GM19328 (cell line): ENCODE results near the gene SPINK6.

Source experiments
- ATAC-seq: cut with Tn5 transposase; IDR thresholded peaks from one replicate; pipeline ENCODE4 v1.9.1; 2021; ENCODE audit warnings: mild to moderate bottlenecking, moderate library complexity; ENCODE audit not compliant: unreplicated experiment

SPINK6 gene, protein sequence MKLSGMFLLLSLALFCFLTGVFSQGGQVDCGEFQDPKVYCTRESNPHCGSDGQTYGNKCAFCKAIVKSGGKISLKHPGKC

DNA sequence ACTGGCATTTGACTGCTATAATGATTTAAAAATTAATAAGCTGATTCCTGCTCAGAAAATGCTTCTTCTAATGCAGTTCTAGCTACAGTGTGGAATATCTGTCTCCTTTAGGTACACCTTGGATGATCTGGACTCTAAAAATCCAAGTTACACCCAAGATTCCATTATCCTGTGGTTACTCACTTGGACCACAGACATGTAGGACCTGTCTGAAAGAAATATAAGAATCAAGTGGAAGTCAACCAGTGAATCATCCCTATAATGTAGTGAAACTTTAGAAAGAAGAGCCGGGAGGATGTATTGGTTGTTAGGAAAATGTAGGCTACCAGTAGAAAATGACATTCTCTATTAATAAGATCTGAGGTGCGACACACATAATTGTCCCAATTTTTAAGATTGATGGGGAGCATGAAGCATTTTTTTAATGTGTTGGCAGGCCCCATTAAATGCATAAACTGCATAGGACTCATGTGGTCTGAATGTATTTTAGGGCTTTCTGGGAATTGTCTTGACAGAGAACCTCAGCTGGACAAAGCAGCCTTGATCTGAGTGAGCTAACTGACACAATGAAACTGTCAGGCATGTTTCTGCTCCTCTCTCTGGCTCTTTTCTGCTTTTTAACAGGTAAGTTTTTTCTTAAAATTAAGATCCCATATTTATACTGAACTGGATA is at the start of gene SPINK6:
Gene SPINK6 (plus strand): TSS at position 512 of the 673 bp plus-strand sequence. CDS start 55 bp downstream, at position 567.
- no peak for ATAC-seq

DNA sequence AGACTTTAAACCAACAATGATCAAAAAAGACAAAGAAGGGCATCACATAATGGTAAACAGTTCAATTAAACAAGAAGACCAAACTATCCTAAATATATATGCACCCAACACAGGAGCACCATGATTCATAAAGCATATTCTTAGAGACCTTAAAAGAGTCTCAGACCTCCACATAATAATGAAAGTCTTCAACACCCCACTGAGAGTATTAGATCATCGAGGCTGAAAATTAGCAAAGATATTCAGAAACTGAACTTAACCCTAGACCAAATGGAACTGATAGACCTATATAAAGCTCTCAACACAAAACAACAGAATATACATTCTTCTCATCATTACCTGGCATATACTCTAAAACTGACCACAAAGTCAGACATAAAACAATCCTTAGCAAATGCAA is 46.2 kb upstream of the SPINK6 start:
- no peak for ATAC-seq

DNA sequence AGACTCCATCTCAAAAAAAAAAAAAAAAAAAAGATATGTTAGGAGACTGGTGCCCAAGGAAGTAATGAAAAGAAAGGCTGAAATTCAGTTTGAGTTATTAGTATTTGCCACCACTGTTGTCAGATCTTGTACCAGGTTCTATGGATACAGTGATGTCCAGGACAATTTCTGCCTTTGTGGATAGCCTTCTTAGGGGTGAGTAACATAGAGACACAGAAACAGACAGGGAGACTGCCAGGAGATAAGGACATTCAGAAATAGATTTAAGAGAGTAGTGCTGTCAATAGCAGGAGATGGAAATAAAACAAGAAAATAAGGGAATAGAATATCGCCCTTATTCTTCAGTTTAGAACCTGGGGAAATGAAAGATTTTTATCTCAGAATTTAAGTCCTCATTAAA is 40.8 kb upstream of the SPINK6 start:
- ATAC-seq, result no peak

DNA sequence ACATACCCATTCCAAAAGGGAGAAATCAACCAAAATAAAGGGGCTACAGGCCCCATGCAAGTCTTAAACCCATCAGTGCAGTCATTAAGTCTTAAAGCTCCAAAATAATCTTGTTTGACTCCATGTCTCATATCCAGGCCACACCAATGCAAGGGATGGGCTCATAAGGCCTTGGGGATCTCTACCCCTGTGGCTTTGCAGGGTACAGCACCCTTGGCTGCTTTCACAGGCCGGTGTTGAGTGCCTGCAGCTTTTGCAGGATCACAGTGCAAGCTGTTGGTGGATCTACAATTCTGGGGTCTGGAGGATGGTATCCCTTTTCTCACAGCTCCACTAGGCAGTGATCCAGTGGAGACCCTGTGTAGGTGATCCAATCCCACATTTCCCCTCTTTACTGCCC is 39.5 kb upstream of the SPINK6 start:
- ATAC-seq, result no peak

DNA sequence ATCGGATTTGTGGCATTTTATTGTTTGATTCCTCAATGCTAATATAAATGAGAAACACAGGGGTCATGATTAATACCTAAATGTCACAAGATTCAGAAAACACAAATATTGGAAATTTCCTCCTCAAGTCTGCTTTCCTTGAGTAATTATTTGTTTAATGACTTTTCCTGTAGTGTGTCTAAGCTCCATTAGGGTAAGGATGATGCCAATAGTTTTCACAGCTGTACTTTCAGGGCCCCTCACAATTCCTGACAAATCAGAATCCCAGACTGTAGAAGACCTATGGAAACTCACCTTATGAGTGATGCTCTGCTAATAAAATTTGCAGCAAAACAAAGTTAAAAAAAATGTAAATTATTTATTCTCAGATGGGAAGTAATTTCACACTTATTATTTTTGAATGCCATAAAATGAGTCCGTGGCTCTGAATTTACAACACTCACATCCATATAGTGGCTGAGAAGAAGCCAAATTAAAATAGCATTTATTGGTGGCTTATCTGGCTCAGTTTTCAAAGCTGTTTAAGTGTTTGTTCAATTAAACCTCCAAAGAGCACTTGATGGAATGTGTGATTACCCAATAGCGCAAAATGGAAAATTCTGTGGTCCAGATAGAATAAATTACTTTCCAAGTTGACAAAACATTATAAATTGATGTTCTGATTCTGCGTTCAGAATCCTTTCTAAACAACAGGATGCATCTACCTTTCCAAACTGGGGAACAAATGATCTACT is 36.1 kb upstream of the SPINK6 start:
- no peak for ATAC-seq

DNA sequence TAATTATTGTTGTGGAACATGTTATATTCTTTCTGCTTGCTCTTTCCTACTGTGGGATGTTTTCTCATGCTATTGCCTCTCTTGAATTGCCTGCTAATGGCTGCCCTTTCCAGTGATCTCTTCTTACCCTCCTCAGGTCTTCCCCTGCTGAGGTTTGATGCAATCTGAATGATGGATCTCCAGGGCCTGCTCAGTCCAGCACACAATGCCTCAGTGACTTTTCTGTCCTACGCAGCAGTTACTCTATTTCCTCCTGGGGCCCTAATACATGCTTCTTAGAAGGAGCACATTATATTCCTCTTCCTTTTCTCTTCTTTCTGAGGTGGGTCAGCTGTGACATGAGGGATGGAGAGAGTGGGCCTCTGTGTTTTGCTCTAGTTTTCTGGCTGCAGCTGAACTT is 34.6 kb upstream of the SPINK6 start, which contains the start of gene SPINK14:
Gene SPINK14 (plus strand): TSS at position 301 of the 400 bp plus-strand sequence. CDS start 1,187 bp downstream, outside the sequence.
- no peak for ATAC-seq

DNA sequence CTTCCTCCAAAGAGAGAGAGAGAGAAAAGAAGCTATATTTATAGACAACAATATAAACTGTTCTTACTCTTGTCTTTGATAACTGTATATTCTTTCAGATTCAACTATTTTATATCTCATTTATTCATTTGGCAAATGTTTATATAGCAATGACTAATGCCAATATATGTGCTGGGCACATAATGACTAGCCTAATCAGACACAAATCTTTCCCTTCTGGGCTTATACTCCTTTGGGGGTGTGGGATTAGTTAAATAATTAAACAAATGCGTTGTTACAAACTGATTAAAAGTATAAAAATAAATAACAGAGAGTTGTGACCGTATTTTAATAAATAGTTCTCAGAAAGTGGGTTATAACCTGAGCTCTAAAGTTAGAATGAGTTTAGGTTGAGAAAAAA is 30.5 kb upstream of the SPINK6 start:
- no peak for ATAC-seq

DNA sequence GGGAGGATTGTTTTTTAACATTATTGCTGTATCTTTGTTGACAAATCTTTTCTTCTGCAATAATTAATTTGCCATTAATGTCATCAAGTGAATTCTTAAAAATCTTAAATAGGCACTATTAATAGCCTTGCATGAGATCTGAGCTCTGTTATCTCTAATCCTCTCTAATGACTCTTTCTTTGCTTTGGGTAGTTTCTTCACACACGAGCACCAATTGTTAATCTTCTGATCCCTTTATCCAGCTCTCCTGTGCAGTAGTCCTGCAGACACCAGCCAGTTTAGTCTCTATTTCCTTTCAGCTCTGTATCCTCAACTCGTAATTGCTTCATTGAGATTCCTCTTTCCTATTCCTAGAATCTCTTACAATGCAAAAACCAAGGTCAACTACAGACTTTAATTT is 26.4 kb upstream of the SPINK6 start:
- no peak for ATAC-seq

DNA sequence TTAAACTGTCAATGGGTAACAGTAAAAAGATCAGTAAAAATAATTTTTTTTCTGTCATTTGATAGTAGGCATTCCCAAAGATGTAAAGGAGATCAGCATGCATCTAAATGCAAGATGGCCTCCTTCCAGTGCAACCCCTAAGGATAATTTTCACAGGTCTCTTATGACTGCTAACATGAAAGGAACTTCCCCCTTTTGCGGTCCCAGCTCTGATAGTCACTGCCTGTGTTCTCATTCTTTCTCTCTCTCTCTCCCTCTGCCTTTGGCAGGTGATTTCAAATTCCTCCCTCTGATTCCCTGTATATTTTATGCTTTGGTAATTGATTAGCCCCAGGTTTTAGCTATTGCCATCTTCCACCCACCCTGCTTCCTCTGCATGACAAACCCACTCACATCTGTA is 25.6 kb upstream of the SPINK6 start:
- no peak for ATAC-seq

DNA sequence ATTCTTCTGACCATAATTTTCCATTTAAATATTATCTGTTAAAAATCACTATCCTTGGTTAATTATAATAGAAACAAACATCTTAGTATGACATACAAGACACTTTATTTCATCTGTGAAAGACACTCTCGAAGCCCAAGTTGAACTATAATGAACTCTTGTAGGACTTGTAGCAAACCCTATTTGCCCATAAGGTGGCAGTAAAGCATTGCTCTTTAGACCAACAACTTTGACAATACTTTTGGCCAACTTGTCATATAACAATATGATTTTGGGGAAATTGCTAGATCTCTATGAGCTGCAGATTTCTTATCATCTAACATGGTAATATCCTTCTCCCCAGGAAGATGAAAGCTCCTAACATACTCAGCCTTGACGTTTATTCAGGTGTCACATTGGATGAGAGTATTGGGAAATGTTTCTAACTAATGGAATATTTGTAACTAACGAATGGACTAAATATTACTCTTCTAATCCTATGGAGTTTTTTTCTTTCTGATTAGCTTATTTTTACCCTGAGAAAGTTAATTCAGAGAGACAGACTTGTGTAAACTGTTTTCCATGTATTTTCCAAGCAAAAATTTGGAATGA is 23.5 kb upstream of the SPINK6 start:
- peak; percentile 53 for ATAC-seq

DNA sequence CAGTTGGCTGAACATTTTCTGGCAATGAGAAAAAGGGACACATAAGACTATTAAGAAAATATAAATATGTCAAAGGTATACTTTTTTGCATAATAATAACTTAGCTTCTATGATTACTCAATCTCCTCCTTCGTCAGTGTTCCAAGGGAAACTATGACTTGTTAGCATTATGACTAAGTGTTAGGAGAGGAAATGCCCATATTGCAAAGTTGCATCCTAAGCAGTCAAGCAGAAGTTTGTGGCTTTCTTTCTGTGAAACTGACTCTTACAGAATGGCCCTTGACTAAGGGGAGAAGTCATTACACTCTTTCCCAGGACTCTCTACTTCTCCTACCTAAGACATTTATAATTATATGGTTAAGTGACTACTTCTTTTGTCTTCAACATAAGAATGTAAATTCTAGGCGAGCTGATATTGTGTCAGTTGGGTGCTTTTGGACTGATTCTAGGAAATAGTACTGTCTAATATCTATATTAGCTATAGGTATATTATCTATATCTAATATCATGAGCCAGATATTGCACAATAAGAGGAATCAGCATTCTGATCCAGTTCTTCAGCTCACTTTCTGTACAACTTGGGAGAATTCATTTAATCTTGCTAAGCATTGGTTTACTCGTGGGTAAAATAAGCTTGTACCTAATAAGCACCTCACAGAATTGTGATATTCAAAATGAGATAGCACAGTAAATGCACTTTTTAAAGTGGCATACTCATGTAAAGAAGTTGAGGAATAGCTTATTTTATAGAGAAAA is 16.4 kb upstream of the SPINK6 start:
- ATAC-seq, result no peak

DNA sequence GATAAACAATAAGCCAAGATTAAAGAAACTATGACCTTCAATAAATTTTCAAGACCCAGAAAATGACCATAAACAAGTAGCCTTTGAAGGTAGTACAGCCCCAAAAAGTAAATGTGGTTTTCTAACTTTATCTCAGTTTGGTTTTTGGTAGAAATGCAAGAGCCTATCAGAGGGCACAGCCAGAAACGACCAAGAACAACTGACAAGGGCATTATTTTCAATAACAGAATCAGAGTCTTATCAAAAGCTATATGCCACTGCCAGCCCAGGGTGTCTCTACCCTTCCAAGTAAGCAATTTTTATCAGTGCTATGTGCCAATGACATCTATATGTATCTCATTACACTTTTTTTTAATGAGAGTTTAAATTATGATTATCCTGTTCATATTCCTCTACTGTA is 11.8 kb upstream of the SPINK6 start:
- ATAC-seq, result no peak

DNA sequence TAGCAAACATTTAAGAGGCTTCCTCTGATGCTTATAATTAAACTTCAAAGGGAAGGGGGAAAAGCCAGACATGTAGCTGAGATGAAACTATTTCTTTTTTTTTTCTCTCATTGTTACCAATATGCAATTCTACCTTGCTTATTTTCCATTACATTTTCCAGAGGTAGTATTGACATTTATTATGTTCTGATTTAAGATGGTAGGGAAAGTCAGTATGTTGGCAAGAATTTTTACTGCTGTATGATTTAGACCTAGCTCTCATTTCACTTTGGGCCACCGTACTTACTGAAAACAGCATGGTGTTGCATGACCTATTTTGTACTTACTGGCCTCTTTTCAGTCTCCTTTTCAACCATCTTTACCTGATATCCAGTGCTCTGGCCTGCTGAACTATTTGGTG is 9.6 kb upstream of the SPINK6 start:
- ATAC-seq, result no peak

DNA sequence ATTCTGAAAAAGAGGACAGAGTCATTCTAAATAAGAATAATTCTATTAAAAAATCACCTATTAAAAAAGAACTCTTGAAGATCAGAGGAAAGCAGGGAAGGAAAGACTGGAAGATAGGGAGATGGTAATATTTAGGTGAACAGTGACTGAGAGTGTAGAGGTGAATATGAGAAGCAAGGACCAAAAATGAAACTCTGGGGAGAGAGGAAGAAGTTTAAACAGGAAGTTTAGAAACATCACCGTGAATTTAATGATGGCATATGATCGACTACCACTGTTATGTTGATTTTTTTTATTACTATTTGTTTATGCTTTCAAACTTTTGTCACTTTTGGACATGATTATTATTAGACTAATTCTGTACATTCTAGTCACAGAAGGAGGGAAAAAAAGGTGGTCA is 1.7 kb upstream of the SPINK6 start:
- no peak for ATAC-seq

DNA sequence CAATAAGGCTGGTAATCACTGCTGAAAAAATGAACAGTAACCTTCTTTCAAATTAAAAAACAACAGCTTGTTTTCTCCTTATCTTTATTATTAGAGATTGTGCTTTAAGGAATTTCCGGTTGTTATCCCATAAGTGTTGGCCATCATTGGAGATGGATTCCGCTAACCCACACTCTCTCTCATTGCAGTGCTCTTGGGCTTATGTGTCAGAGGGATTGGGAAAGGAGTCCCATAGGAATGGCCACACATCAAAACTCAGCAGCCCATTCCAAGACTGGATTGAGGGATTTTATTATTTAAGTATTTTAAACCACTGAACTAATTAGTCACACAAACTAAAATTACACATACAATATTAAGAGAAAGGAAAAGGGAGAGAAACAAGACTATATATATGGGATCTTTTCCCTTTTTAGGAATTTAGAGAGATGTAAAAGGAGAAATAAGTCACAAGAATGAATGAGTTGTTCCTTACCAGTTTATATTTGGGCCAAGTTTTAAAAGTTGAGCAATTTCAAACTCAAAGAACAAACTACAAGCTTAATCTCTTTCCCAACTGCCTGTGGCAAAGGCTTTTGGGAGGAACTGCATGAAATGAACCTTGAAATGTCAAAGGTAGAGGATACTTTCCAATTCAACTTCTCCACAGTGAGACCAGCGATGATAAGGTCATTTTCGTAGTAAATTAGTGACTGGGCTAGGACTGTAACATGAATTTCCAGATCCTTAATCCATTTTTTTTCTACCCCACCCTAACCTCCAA is 2.4 kb downstream of the SPINK6 start:
- ATAC-seq, result no peak

DNA sequence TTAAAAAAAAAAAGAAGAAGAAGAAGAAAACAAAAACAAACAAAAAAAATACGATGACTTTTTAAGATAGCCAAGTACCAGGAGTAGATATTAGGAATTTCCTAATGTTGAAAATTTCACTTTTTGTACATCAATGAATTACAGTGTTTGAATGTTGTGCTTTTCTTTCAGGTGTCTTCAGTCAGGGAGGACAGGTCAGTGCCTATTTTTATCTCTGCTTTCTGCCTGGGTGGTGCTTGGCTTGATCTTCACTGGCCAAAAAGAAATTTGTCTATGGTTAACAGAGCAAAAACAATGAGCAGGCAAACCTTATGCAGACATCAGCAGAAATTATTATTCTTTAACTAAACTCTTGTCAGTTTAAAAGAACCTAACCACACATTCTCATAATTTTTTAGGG is 3.0 kb downstream of the SPINK6 start:
- no peak for ATAC-seq

DNA sequence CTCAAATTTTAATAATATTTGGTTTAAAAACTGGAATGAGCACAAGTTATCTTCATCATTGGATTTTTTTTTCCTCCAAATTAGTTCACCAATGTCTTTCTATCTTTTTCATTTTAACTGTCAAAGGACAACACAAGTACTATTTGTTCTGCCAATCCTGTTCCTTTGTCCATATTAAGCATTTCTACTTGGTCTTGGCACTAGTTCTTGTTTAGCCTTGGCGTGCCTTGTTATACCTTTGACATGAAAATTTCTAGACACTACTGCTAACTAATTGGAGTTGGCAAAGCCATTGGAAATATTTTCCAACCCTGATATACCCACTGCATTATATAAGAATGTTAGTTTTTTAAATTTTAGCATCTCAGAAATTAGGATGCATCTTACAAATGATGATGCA is 3.8 kb downstream of the SPINK6 start:
- ATAC-seq, result no peak

DNA sequence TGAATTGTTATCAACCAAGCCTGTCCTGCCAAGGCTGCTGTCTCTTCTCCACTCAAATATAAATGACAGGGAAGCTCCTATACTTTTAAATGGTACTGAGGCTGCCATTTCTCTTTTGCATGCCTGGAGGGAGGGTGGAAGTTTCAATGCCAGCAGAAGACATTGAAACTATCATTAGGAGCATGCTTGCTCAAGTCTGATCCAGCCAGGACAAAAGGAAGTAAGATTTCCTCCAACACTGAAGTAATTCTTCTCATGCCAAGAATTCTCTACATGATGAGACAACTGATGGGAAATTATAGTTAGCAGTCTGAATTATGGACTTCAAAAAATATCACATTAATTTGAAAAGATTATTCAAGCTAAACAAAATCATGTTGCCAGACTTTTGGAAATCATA is 5.4 kb downstream of the SPINK6 start:
- no peak for ATAC-seq

DNA sequence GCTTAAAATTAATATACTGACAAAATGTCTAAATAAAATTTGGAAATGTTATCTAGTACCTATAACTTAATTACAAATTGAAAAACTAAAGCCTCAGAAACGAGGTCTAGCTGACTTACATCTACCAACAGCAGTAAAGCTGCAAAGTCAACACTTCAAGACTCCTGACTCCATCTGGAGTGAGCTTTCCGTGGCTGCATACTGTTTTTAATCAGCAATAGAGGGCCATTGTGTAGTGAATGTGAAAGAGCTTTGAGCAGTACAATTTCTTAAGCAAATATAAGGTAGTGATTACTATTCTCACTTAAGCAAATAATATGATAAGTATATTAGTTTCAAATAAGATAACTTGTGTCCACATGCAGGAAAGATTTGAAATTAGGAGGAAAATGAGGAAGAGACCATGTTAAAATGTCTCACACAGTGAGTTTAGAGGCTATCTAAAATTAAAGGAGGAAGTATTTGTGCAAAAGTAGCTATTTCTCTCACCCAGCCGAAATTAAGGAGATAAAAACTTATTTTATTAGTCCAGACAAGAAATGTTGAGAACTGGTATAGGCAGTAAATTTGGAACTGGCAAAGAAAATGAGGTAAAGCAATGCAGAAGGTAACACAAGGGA is 6.4 kb downstream of the SPINK6 start:
- ATAC-seq, result no peak

DNA sequence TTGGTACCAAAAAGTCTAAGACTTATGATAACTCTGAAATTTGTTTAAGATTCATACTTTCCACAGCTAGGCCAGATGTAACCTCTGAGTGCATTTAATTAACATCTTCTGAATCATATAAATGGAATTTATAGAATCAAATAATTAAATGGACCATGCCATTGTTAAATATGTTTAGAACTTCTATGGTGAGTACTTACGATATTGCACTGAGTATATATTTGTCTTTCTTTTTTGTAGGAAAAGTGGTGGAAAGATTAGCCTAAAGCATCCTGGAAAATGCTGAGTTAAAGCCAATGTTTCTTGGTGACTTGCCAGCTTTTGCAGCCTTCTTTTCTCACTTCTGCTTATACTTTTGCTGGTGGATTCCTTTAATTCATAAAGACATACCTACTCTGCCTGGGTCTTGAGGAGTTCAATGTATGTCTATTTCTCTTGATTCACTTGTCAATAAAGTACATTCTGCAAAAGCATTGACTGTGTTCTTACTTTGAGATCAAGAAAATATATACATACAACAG is 11.9 kb downstream of the SPINK6 start:
- ATAC-seq, result no peak
